HG03097 (cell line): ENCODE results near the gene LIN9.
"Not testable (repeated sequence)": the region's sequence is repeated elsewhere in the genome, so short reads cannot be mapped to it uniquely, and the experiment has no call there.

Experiments used
- ATAC-seq: cut with Tn5 transposase; IDR thresholded peaks from one replicate; pipeline ENCODE4 v1.9.1; 2021; ENCODE audit not compliant: unreplicated experiment, low FRiP score

LIN9 gene

DNA sequence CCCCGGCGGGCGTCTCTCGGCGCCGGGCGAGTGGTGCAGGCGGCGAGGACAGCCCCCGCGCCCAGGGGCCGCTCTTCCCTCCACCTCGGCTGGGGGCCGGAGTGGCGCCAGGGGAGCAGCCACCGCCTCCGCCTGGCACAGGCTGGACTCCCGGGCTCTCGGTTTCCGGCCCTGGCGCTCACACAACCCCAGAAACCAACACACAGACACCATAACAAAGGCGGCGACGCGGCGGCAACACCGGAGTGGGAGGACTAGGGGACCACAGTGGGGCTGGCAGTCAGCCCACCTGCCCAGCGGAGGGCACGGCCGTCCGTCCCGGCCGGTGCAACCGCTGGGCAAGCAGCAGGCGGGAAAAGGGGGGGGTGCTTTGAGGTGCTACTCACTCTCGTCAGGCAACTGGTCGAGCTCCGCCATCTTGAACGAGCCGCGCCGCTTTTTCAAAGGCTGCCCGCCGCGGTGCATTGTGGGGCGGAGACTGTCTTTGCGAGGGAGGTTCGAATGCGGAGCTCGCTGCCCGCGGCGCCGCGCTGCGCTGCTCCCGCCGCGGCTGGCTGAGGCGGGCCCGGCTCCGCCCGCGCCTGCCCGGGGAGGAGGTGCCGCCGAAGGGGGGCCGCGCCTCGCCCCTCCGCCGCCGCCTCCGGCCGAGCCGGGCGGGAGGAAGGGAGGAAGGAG lies at the start of gene LIN9:
Gene LIN9, minus strand, starts transcription at position 442 of the 675 bp plus-strand sequence. Its CDS starts 25 bp downstream, at position 417.
- ATAC-seq: peak; percentile 66

- ATAC-seq: no peak
Measured at GRCh38 chr1:226357416-226357815, 48.5 kb upstream of the LIN9 start.

- no peak for ATAC-seq
Measured at GRCh38 chr1:226355669-226356551, 46.9 kb upstream of the LIN9 start.

- ATAC-seq: no peak
Measured at GRCh38 chr1:226355016-226355415, 46.1 kb upstream of the LIN9 start.

GRCh38 chr1:226353698-226354525 lies 44.9 kb upstream of the LIN9 start:
- no peak for ATAC-seq

GRCh38 chr1:226351709-226352108 lies 42.7 kb upstream of the LIN9 start:
- no peak for ATAC-seq

DNA sequence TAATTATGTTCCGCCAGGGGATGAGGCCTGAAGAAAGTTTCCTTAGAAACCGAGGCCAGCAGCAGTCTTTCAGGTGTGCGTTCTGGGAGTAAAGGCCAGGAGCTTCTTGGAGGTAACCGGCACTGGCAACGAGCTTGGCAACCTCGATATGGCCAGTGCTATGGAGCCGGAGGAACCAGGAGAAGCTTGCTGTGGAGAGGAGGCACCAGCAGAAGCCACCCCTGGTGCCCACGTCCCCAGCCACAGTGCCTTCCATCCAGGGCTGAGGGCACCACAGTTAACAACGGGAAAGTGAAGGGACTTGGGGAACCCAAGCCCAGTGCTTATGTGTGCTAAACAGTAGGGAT lies 41.5 kb upstream of the LIN9 start:
- no peak for ATAC-seq

- ATAC-seq: no peak
Measured at GRCh38 chr1:226349801-226350518, 41.0 kb upstream of the LIN9 start.

DNA sequence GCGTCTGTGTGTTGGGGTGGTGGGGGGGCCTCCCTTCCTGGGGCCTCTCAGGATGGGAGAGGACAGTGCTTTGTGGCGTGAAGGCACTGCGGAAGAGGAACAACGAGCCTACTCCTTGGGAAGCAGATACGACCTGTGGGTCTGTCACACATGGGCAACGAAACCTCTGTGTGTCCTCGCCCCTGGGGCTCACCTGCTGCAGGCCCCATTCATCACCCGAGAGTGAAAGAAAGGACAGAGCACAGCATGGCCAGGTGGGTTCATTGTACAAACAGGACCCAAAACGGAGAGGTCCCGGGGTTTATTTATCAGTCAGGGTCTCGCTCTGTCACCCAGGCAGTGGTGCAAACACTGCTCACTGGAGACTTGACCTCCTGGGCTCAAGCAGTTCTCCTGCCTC lies 40.1 kb upstream of the LIN9 start:
- no peak for ATAC-seq

- no peak for ATAC-seq
Measured at GRCh38 chr1:226344441-226345259, 35.7 kb upstream of the LIN9 start.

GRCh38 chr1:226342656-226343055 lies 33.7 kb upstream of the LIN9 start:
- ATAC-seq: no peak

- not testable (repeated sequence) for ATAC-seq
Measured at GRCh38 chr1:226340111-226340510, 31.1 kb upstream of the LIN9 start.

- ATAC-seq: no peak
Measured at GRCh38 chr1:226337276-226337875, 28.4 kb upstream of the LIN9 start.

- no peak for ATAC-seq
Measured at GRCh38 chr1:226335661-226336060, 26.7 kb upstream of the LIN9 start.

- ATAC-seq: no peak
Measured at GRCh38 chr1:226332947-226333346, 24.0 kb upstream of the LIN9 start.

GRCh38 chr1:226329237-226329636 lies 20.3 kb upstream of the LIN9 start:
- no peak for ATAC-seq

DNA sequence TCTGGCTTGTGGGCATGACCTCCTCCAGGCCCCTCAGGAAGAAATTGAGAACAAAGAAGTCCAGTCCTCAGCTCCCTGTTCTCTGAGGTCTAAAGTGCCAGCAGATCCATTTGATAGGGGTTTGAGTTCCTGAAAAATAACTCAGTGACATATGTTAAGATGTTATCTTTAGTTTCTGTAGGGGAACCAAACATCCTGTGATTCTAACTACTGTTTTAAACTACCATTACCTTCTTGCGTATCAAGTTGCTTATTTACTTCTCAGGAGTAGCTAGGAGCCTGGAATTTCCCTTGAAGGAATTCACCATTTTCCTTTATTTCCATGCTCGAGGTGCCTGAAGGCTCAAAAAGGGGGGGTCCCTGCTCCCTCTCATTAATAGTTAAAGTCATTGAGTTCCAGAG lies 18.8 kb upstream of the LIN9 start:
- ATAC-seq: no peak

GRCh38 chr1:226325178-226325577 lies 16.2 kb upstream of the LIN9 start:
- ATAC-seq: no peak

DNA sequence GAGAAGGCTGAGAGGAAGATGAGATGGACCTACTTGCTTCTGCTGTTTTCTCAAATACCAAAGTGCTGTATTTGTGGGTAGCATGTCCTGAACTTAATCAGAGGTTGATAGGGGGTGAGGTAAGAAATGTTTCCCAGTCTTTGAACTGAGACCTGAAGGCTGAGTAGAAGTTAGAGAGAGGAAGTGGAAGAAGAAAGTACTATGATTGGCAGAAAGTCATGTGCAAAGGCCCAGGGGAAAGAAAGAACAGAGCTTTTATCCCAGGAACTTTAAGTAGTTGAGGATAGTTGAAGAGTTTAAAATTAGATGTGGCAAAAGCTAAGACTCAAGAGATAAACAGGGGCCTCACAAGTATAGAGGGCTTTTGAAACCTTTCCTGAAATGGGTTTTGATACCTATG lies 15.5 kb upstream of the LIN9 start:
- no peak for ATAC-seq
